Activated naive CD8-positive, alpha-beta T cell (primary cell): ENCODE results near the gene NBAS.
"Not testable (repeated sequence)": the region's sequence is repeated elsewhere in the genome, so short reads cannot be mapped to it uniquely, and the experiment has no call there.

ENCODE experiments used
- H3K27ac Mint-ChIP-seq: one replicate; pipeline ENCODE4 v1.8.0; 2021; ENCODE audit warnings: mixed read lengths
- H3K27me3 Mint-ChIP-seq: one replicate; pipeline ENCODE4 v1.8.0; 2021; ENCODE audit warnings: mixed read lengths
- H3K36me3 Mint-ChIP-seq: one replicate; pipeline ENCODE4 v1.8.0; 2021; ENCODE audit warnings: mixed read lengths
- H3K4me1 Mint-ChIP-seq: one replicate; pipeline ENCODE4 v1.8.0; 2021; ENCODE audit warnings: low read depth, mixed read lengths
- H3K4me3 Mint-ChIP-seq: one replicate; pipeline ENCODE4 v1.8.0; 2021; ENCODE audit warnings: mild to moderate bottlenecking, mixed read lengths
- H3K9me3 Mint-ChIP-seq: one replicate; pipeline ENCODE4 v1.8.0; 2021; ENCODE audit warnings: low read depth, mixed read lengths

NBAS gene

GRCh38 chr2:15555760-15556193 lies 5.4 kb downstream of the NBAS start:
- H3K4me3 Mint-ChIP-seq, result no peak overlapping the region
- peaks cover 5% of the 10 kb centered on the region for H3K36me3 Mint-ChIP-seq
- H3K4me1 Mint-ChIP-seq, result peaks cover 19% of the 10 kb centered on the region
- peak overlapping the region; percentile 0 for H3K27ac Mint-ChIP-seq
- H3K27me3 Mint-ChIP-seq, result no peaks in the 10 kb centered on the region
- H3K9me3 Mint-ChIP-seq, result no peaks in the 10 kb centered on the region

- Mint-ChIP-seq H3K27me3 (no peaks in the 10 kb centered on the region), H3K36me3 (peaks cover 5% of the 10 kb centered on the region), H3K9me3 (no peaks in the 10 kb centered on the region), H3K4me3 (no peak overlapping the region), H3K4me1 (peaks cover 11% of the 10 kb centered on the region), H3K27ac (no peak overlapping the region)
These were observed 6.5 kb downstream of the NBAS start for GRCh38 chr2:15554525-15555218.

GRCh38 chr2:15553951-15554350 lies 7.2 kb downstream of the NBAS start:
- peaks cover 4% of the 10 kb centered on the region for H3K4me1 Mint-ChIP-seq

GRCh38 chr2:15553519-15553918 lies 7.6 kb downstream of the NBAS start:
- H3K27me3 Mint-ChIP-seq, result no peaks in the 10 kb centered on the region
- peaks cover 5% of the 10 kb centered on the region for H3K36me3 Mint-ChIP-seq
- peaks cover 4% of the 10 kb centered on the region for H3K4me1 Mint-ChIP-seq
- no peaks in the 10 kb centered on the region for H3K9me3 Mint-ChIP-seq
- H3K4me3 Mint-ChIP-seq, result no peak overlapping the region
- H3K27ac Mint-ChIP-seq, result no peak overlapping the region

More at GRCh38 chr2:15553951-15554350, 7.2 kb downstream of the NBAS start:
- H3K27me3 Mint-ChIP-seq, result no peaks in the 10 kb centered on the region
- H3K27ac Mint-ChIP-seq, result no peak overlapping the region
- no peaks in the 10 kb centered on the region for H3K9me3 Mint-ChIP-seq
- no peak overlapping the region for H3K4me3 Mint-ChIP-seq
- H3K36me3 Mint-ChIP-seq, result peaks cover 5% of the 10 kb centered on the region

- no peak overlapping the region for H3K4me3 Mint-ChIP-seq
- no peaks in the 10 kb centered on the region for H3K9me3 Mint-ChIP-seq
- no peak overlapping the region for H3K27ac Mint-ChIP-seq
- H3K27me3 Mint-ChIP-seq, result no peaks in the 10 kb centered on the region
- H3K36me3 Mint-ChIP-seq, result peaks cover 11% of the 10 kb centered on the region
- H3K4me1 Mint-ChIP-seq, result peaks cover 5% of the 10 kb centered on the region
These were observed 12.2 kb downstream of the NBAS start for GRCh38 chr2:15548974-15549373.

GRCh38 chr2:15547115-15547876 lies 13.8 kb downstream of the NBAS start:
- Mint-ChIP-seq H3K36me3 (peaks cover 9% of the 10 kb centered on the region), H3K4me3 (no peak overlapping the region), H3K27ac (no peak overlapping the region), H3K4me1 (peaks cover 5% of the 10 kb centered on the region), H3K27me3 (no peaks in the 10 kb centered on the region), H3K9me3 (no peaks in the 10 kb centered on the region)

GRCh38 chr2:15546297-15547098 lies 14.6 kb downstream of the NBAS start:
- Mint-ChIP-seq H3K36me3 (peaks cover 8% of the 10 kb centered on the region), H3K4me1 (peaks cover 5% of the 10 kb centered on the region), H3K27ac (no peak overlapping the region)

GRCh38 chr2:15544227-15544626 lies 16.9 kb downstream of the NBAS start:
- Mint-ChIP-seq H3K4me1 (peaks cover 8% of the 10 kb centered on the region), H3K27me3 (no peaks in the 10 kb centered on the region), H3K4me3 (no peak overlapping the region), H3K36me3 (peaks cover 19% of the 10 kb centered on the region), H3K9me3 (no peaks in the 10 kb centered on the region), H3K27ac (no peak overlapping the region)

More at GRCh38 chr2:15546297-15547098, 14.6 kb downstream of the NBAS start:
- Mint-ChIP-seq H3K9me3 (no peaks in the 10 kb centered on the region), H3K27me3 (no peaks in the 10 kb centered on the region), H3K4me3 (no peak overlapping the region)

GRCh38 chr2:15543541-15543940 lies 17.6 kb downstream of the NBAS start:
- H3K4me1 Mint-ChIP-seq, result peaks cover 8% of the 10 kb centered on the region
- no peaks in the 10 kb centered on the region for H3K9me3 Mint-ChIP-seq
- H3K27ac Mint-ChIP-seq, result no peak overlapping the region
- H3K36me3 Mint-ChIP-seq, result peaks cover 19% of the 10 kb centered on the region
- no peak overlapping the region for H3K4me3 Mint-ChIP-seq
- H3K27me3 Mint-ChIP-seq, result no peaks in the 10 kb centered on the region

- H3K9me3 Mint-ChIP-seq, result no peaks in the 10 kb centered on the region
- no peak overlapping the region for H3K4me3 Mint-ChIP-seq
- H3K4me1 Mint-ChIP-seq, result peaks cover 8% of the 10 kb centered on the region
- peaks cover 19% of the 10 kb centered on the region for H3K36me3 Mint-ChIP-seq
- no peaks in the 10 kb centered on the region for H3K27me3 Mint-ChIP-seq
- H3K27ac Mint-ChIP-seq, result no peak overlapping the region
These were observed 18.1 kb downstream of the NBAS start for GRCh38 chr2:15543053-15543452.

- not testable (repeated sequence) for H3K4me1 Mint-ChIP-seq
These were observed 18.9 kb downstream of the NBAS start for GRCh38 chr2:15542269-15542668.

GRCh38 chr2:15540523-15540922 lies 20.6 kb downstream of the NBAS start:
- not testable (repeated sequence) for H3K9me3 Mint-ChIP-seq, H3K27ac Mint-ChIP-seq, H3K4me1 Mint-ChIP-seq, H3K27me3 Mint-ChIP-seq, H3K4me3 Mint-ChIP-seq
- peaks cover 17% of the 10 kb centered on the region for H3K36me3 Mint-ChIP-seq

More at GRCh38 chr2:15542269-15542668, 18.9 kb downstream of the NBAS start:
- H3K27ac Mint-ChIP-seq, H3K9me3 Mint-ChIP-seq, H3K27me3 Mint-ChIP-seq, H3K4me3 Mint-ChIP-seq: not testable (repeated sequence)
- peaks cover 19% of the 10 kb centered on the region for H3K36me3 Mint-ChIP-seq

GRCh38 chr2:15539999-15540398 lies 21.1 kb downstream of the NBAS start:
- H3K27ac Mint-ChIP-seq, result no peak overlapping the region
- no peaks in the 10 kb centered on the region for H3K9me3 Mint-ChIP-seq
- peaks cover 16% of the 10 kb centered on the region for H3K36me3 Mint-ChIP-seq
- no peak overlapping the region for H3K4me3 Mint-ChIP-seq
- no peaks in the 10 kb centered on the region for H3K27me3 Mint-ChIP-seq
- peaks cover 4% of the 10 kb centered on the region for H3K4me1 Mint-ChIP-seq

- H3K27me3 Mint-ChIP-seq, result no peaks in the 10 kb centered on the region
- no peak overlapping the region for H3K27ac Mint-ChIP-seq
- H3K36me3 Mint-ChIP-seq, result peaks cover 15% of the 10 kb centered on the region
- no peaks in the 10 kb centered on the region for H3K9me3 Mint-ChIP-seq
- no peak overlapping the region for H3K4me3 Mint-ChIP-seq
- H3K4me1 Mint-ChIP-seq, result peaks cover 4% of the 10 kb centered on the region
These were observed 22.3 kb downstream of the NBAS start for GRCh38 chr2:15538792-15539191.
